B cell (primary cell): ENCODE data around the gene ANO2. TPM values are rescaled to one million over a fixed set of nuclear protein-coding genes. Genes with fewer than 3 reads are reported as not detected.

Source experiments
- ATAC-seq: fragments of 200-7000 bp; cut with Tn5 transposase; one replicate; pipeline ENCODE4 v1.10.0; 2021; ENCODE audit warnings: low read depth, mild to moderate bottlenecking, moderate number of reproducible peaks, moderate library complexity
- CTCF ChIA-PET: fragments of 350-600 bp; sonication (Branson Sonifier 250); formaldehyde crosslinking; loops from one replicate; lab custom pipeline; 2021; ENCODE audit warnings: antibody characterized with exemption, inconsistent platforms; lab: Charles Lee
- POLR2A ChIA-PET: fragments of 350-600 bp; sonication (Branson Sonifier 250); formaldehyde crosslinking; loops from one replicate; lab custom pipeline; 2021; ENCODE audit warnings: antibody characterized with exemption; lab: Charles Lee
- DNase-seq: peaks from one replicate; pipeline ENCODE4 v3.0.0; 2013
- H2AFZ ChIP-seq: 2 replicates; pipeline ENCODE4 v1.6.1; 2012; ENCODE audit warnings: mild to moderate bottlenecking, low read depth, low read length; ENCODE audit not compliant: insufficient read depth, poor library complexity, severe bottlenecking
- H3K27ac ChIP-seq, 2 donors: 1 replicate in 1 of 2; 2 replicates in 1 of 2; pipeline ENCODE4 v1.5.1; 2012 to 2013; ENCODE audit warnings: low read length in 2 of 2, mild to moderate bottlenecking in 2 of 2, moderate library complexity in 1 of 2
- H3K27me3 ChIP-seq, 4 experiments: fragments of 200-600 bp in 1 of 4; sonication (generic) in 1 of 4; replicated peaks in 1 of 4; 1 replicate in 2 of 4; 2 replicates in 2 of 4; pipeline versions ENCODE4 v1.6.1 to v1.7.0; 2013 to 2016; ENCODE audit warnings: low read length in 3 of 4, mild to moderate bottlenecking in 2 of 4, mixed read lengths in 1 of 4, moderate library complexity in 1 of 4; ENCODE audit not compliant: insufficient read depth in 4 of 4, control insufficient read depth in 3 of 4; ENCODE audit errors: control extremely low read depth in 1 of 4
- H3K36me3 ChIP-seq, 2 experiments: replicated peaks in 1 of 2; 1 replicate in 1 of 2; 2 replicates in 1 of 2; pipeline versions ENCODE4 v1.6.1 to v1.7.1; 2013; ENCODE audit warnings: low read length in 1 of 2; ENCODE audit not compliant: insufficient read depth in 2 of 2, control insufficient read depth in 1 of 2; ENCODE audit errors: control extremely low read depth in 1 of 2, extremely low read depth in 1 of 2
- H3K4me1 ChIP-seq, 2 donors: fragments of 200-600 bp in 1 of 2; sonication (generic) in 1 of 2; 1 replicate in 1 of 2; 2 replicates in 1 of 2; pipeline versions ENCODE4 v1.5.1 to v1.6.1; 2013 to 2017; ENCODE audit warnings: low read length in 2 of 2; ENCODE audit not compliant: control insufficient read depth in 2 of 2, insufficient read depth in 2 of 2
- H3K4me2 ChIP-seq: replicated peaks from 2 replicates; pipeline ENCODE3; 2012; ENCODE audit warnings: mild to moderate bottlenecking, low read depth, low read length; ENCODE audit not compliant: poor library complexity, severe bottlenecking
- H3K4me3 ChIP-seq, 5 experiments: fragments of 200-600 bp in 1 of 5; sonication (generic) in 1 of 5; 1 replicate in 3 of 5; 2 replicates in 2 of 5; pipeline versions ENCODE4 v1.5.1 to v1.7.0; 2011 to 2016; ENCODE audit warnings: low read length in 4 of 5, mild to moderate bottlenecking in 4 of 5, low read depth in 2 of 5, control low read depth in 1 of 5, moderate library complexity in 1 of 5; ENCODE audit not compliant: insufficient read depth in 1 of 5; ENCODE audit errors: control extremely low read depth in 1 of 5, extremely low read depth in 1 of 5
- H3K79me2 ChIP-seq: fragments of 200-600 bp; sonication (generic); one replicate; pipeline ENCODE4 v1.6.0; 2016; ENCODE audit warnings: low read length; ENCODE audit not compliant: control insufficient read depth, insufficient read depth
- H3K9ac ChIP-seq: fragments of 200-600 bp; sonication (generic); 2 replicates; pipeline ENCODE4 v1.6.1; 2017; ENCODE audit warnings: mild to moderate bottlenecking, low read length, moderate library complexity
- H3K9me3 ChIP-seq, 3 donors: one replicate each; pipeline versions ENCODE4 v1.6.1 to v1.7.1; 2013; ENCODE audit warnings: low read length in 2 of 3; ENCODE audit not compliant: control insufficient read depth in 2 of 3, insufficient read depth in 1 of 3; ENCODE audit errors: control extremely low read depth in 1 of 3
- H4K20me1 ChIP-seq: 2 replicates; pipeline ENCODE4 v1.6.0; 2012; ENCODE audit warnings: mild to moderate bottlenecking, low read length; ENCODE audit not compliant: insufficient read depth, control insufficient read depth, poor library complexity, severe bottlenecking
- H3K27ac Mint-ChIP-seq: one replicate; pipeline ENCODE4 v1.8.0; 2021; ENCODE audit warnings: mixed read lengths
- H3K27me3 Mint-ChIP-seq: one replicate; pipeline ENCODE4 v1.8.0; 2021; ENCODE audit warnings: mixed read lengths
- H3K4me1 Mint-ChIP-seq: one replicate; pipeline ENCODE4 v1.8.0; 2021; ENCODE audit warnings: mixed read lengths
- H3K4me3 Mint-ChIP-seq: one replicate; pipeline ENCODE4 v1.8.0; 2021; ENCODE audit warnings: mixed read lengths
- H3K9me3 Mint-ChIP-seq: one replicate; pipeline ENCODE4 v1.8.0; 2022; ENCODE audit warnings: mixed read lengths; ENCODE audit not compliant: insufficient read depth
- EZH2 ChIP-seq: IDR thresholded peaks from 2 replicates; pipeline ENCODE4 v1.6.1; 2012; ENCODE audit warnings: borderline replicate concordance, low read depth, mild to moderate bottlenecking, moderate library complexity, low read length; ENCODE audit not compliant: insufficient read depth, poor library complexity, severe bottlenecking
- WGBS: methylation state at CpG from one replicate; pipeline ENCODE4 v1.1.5; 2013; ENCODE audit warnings: missing lambda C conversion rate; ENCODE audit not compliant: insufficient coverage; 5-methylcytosine and 5-hydroxymethylcytosine counted together
- intact Hi-C: fragments of 100-400 bp; cut with micrococcal nuclease; formaldehyde crosslinking; loops from one replicate; pipeline ENCODE4 v1.10.0; 2022
- polyA plus RNA-seq: library from polyadenylated mRNA; depleted of rRNA; stranded (reverse); fragments of >200 nt; gene quantifications from 2 replicates; pipeline ENCODE4 v1.2.3, GENCODE V29; 2012
- total RNA-seq, 2 donors: library from RNA; stranded (reverse); fragments of 120-200 nt in 1 of 2; gene quantifications; 1 replicate in 1 of 2; 2 replicates in 1 of 2; pipeline versions ENCODE4 v1.2.3 to v1.2.4, GENCODE V29; 2013 to 2022
- TF ChIP-seq, protein P1 (sequence below): fragments of 200-600 bp; IDR thresholded peaks from one replicate; pipeline ENCODE4 v1.8.0; 2022; ENCODE audit warnings: antibody characterized with exemption, mild to moderate bottlenecking

ANO2 gene
- total and polyA plus RNA-seq, 2 donors (not counting 1 experiment from before 2014, with no cell fraction given), result not detected

DNA sequence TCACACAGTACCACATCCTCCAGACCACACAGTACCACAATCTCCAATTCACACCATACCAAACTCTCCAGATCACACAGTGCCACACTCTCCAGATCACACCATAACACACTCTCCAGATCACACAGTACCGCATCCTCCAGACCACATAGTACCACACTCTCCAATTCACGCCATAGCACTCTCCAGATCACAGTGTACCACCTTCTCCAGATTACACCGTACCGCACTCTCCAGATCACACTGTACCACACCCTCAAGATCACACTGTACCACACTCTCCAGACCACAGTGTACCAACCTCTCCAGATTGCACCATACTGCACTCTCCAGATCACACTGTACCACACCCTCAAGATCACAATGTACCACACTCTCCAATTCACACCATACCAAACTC is 328.2 kb downstream of the ANO2 start:
- no peaks in the 10 kb centered on the region for H4K20me1 ChIP-seq

DNA sequence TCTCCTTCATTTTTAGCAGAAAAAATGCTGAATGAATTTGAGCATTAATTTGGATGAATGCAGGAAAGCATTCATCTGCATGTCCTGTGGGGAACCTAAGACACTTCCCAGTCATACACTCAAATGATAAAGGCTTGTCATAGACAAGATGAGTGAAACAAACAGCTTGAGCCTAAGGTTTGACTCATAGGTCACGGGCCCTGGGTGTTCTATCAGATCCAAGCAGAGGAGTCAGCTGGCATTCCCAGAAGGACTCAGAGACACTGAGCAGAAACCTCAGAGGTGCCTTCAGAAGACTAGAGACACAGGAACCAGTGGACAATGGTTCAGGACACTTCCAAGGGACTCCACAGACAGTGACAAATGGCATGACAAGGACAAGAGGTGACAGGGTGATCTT is 329.3 kb downstream of the ANO2 start:
- H3K27me3 Mint-ChIP-seq, result peaks cover 6% of the 10 kb centered on the region
- no peak for DNase-seq
- no peaks in the 10 kb centered on the region for H3K79me2 ChIP-seq
- no peaks in the 10 kb centered on the region for H3K9me3 ChIP-seq
- no peak overlapping the region for H3K4me3 ChIP-seq
- H3K4me2 ChIP-seq, result no peak overlapping the region
- H3K9ac ChIP-seq, result no peak overlapping the region
- no peaks in the 10 kb centered on the region for H4K20me1 ChIP-seq
- ChIA-PET POLR2A (no interaction called here), CTCF (no interaction called here)
- H2AFZ ChIP-seq, result no peak overlapping the region
- WGBS, result 100% methylated on average over 1 of the region's 1 CpG
- intact Hi-C loops, result no loop called here
- H3K4me3 Mint-ChIP-seq, result no peak overlapping the region
- ATAC-seq, result no peak
- H3K4me1 ChIP-seq, result no peaks in the 10 kb centered on the region
- no peak overlapping the region for H3K27ac Mint-ChIP-seq
- no peaks in the 10 kb centered on the region for H3K36me3 ChIP-seq
- TF ChIP-seq, protein P1, sequence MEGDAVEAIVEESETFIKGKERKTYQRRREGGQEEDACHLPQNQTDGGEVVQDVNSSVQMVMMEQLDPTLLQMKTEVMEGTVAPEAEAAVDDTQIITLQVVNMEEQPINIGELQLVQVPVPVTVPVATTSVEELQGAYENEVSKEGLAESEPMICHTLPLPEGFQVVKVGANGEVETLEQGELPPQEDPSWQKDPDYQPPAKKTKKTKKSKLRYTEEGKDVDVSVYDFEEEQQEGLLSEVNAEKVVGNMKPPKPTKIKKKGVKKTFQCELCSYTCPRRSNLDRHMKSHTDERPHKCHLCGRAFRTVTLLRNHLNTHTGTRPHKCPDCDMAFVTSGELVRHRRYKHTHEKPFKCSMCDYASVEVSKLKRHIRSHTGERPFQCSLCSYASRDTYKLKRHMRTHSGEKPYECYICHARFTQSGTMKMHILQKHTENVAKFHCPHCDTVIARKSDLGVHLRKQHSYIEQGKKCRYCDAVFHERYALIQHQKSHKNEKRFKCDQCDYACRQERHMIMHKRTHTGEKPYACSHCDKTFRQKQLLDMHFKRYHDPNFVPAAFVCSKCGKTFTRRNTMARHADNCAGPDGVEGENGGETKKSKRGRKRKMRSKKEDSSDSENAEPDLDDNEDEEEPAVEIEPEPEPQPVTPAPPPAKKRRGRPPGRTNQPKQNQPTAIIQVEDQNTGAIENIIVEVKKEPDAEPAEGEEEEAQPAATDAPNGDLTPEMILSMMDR, result no peak
- no peak for TF ChIP-seq EZH2
- H3K27ac ChIP-seq, result no peak overlapping the region
- H3K27me3 ChIP-seq, result no peaks in the 10 kb centered on the region
- H3K4me1 Mint-ChIP-seq, result no peaks in the 10 kb centered on the region
- H3K9me3 Mint-ChIP-seq, result no peaks in the 10 kb centered on the region

More for the DNA sequence above, 328.2 kb downstream of the ANO2 start:
- Histone ChIP-seq H3K4me3 (no peak overlapping the region), H3K27ac (no peak overlapping the region), H3K36me3 (no peaks in the 10 kb centered on the region), H3K4me1 (no peaks in the 10 kb centered on the region), H3K9me3 (no peaks in the 10 kb centered on the region), H3K79me2 (no peaks in the 10 kb centered on the region), H3K27me3 (peaks cover 0 to 2% (median 0%) of the 10 kb centered on the region in 4 experiments), H2AFZ (no peak overlapping the region), H3K9ac (no peak overlapping the region), H3K4me2 (no peak overlapping the region)
- Mint-ChIP-seq H3K4me1 (no peaks in the 10 kb centered on the region), H3K27ac (no peak overlapping the region), H3K4me3 (no peak overlapping the region), H3K9me3 (no peaks in the 10 kb centered on the region), H3K27me3 (peaks cover 9% of the 10 kb centered on the region)
- POLR2A ChIA-PET, result no interaction called here
- no peak for ATAC-seq
- no peak for DNase-seq
- WGBS, result 99% methylated on average over 4 of the region's 4 CpGs
- TF ChIP-seq, protein P1, result no peak
- no peak for TF ChIP-seq EZH2
- intact Hi-C loops, result no loop called here
- CTCF ChIA-PET, result no interaction called here
